ENCODE measurements around the gene LSM10. TPM values are rescaled to one million over a fixed set of nuclear protein-coding genes. Genes with fewer than 3 reads are reported as not detected.

Gene LSM10
- total RNA-seq, 2 experiments from 2014 or later = 43.8 to 46.2 TPM

DNA sequence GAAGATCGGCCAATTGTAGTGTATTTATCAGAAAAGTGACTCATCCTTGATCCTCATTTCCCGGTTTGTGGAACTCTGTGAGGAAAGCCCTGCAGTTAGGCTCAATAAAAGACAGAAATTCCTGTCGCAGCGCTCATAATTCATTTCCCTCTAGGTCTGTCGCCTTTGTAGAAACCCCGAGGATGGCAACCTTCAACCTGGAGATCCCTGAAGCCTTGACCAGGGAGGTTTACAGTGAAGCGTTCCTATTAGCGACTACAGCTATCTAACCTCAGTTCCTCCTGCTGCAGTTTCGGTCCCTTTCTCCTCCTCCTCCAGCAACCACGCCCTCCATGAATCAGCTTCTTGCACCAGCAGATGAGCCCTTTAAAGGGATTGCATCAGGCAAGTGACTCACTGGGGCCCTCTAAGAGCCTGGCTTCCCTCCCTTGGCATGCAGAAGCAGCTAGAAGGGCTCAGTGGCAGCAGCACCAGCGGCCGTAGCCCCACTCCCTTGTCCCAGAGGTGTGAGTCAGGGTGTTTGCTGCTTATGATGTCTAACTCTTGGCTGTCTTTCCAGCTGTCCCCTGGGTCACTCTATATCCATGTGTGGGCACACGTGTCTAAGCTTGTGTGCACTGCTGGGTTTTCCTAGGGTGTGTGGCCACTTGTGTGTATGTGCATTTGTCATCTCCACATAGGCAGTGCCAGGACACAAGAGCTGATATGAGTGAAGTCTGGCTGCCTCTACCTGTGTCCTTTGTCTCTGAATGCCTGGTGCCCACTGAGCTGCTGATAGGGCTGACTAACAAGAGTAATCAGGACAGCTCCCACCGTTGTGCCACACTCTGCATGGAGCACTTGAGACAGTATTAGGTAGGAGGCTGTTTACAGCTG, 11.2 kb downstream of the LSM10 start:
- CTCF ChIA-PET = interaction anchor here (0.9 to 1.9 kb wide), 12 partner anchors 10 to 236 kb away, joined by 3 to 15 read pairs (median 5); no protein-coding TSS in a partner anchor
- peaks cover 41% of the 10 kb centered on the region for H3K4me1 Mint-ChIP-seq (ENCODE audit: low read depth)
- TF ChIP-seq CTCF (IDR thresholded peaks at IDR 0.05) = no peak
- H3K9me3 Mint-ChIP-seq = no peaks in the 10 kb centered on the region
- H3K27me3 Mint-ChIP-seq = no peaks in the 10 kb centered on the region
- intact Hi-C loops (cut with micrococcal nuclease) = no loop called here
- H3K36me3 Mint-ChIP-seq (ENCODE audit: low read depth) = peaks cover 27% of the 10 kb centered on the region
- ATAC-seq (peak; percentile 67), DNase-seq (peak; percentile 97)
- H3K4me3 Mint-ChIP-seq = peak overlapping the region; percentile 80
- peak overlapping the region; percentile 98 for H3K27ac Mint-ChIP-seq
- POLR2A ChIA-PET = interaction anchor here (0.5 to 4.4 kb wide), 25 partner anchors 9 to 455 kb away, joined by 3 to 119 read pairs (median 4); partner anchors contain the start of genes AGO3, EVA1B, LSM10 and MAP7D1

DNA sequence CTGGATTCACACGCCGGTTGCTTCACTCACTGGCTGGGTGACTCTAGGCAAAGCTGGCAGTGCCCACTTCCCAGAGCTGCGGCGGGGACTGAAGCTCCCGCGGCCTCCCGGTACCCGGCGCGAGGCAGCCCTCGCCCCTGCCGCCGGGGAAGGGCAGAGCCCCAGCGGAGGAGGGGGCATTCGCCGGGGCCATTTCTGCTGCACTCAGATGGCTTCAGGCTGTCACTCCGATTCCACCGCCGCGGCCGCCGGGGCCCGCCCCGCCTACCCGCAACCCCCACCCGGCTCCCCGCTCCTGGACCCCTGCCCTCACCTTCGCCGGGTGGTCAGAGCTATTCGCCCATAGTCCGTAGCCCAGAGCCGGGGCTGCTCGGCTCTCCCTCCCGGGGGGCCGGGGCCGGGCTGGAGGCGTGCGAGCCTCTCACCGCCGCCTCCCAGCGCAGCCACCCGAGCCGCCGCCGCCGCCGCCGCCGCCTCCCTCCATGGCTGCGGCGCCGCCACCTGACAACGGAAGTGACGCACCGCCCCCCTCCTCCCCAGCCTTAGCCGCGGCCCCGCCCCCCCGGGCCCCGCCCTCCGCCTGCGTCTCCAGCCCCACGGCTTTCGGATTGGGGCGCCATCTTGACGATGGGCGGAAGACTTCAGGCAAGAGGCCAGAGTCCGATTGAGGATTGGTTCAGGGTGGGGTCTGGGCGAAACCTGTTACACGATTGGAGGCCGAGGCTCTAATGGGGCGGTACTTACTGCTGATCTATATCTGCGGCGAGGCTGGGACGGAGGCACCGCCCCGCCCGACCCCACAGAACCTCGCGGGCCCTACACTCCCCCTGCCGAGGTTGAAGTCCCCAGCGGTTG, 12.1 kb downstream of the LSM10 start, which contains the start of gene STK40:
Gene STK40 (minus strand): TSS at position 515 of the 855 bp plus-strand sequence. CDS start 24,592 bp downstream, outside the sequence.
- H3K36me3 Mint-ChIP-seq (ENCODE audit: low read depth) = peaks cover 19% of the 10 kb centered on the region
- H3K27me3 Mint-ChIP-seq = no peaks in the 10 kb centered on the region
- peak within 1 kb of the TSS; percentile 80 for H3K4me3 Mint-ChIP-seq
- H3K4me1 Mint-ChIP-seq (ENCODE audit: low read depth) = peaks cover 46% of the 10 kb centered on the region
- ATAC-seq (peak; percentile 90), DNase-seq (peak; percentile 98)
- ChIA-PET POLR2A (interaction anchor here (1.1 to 4.4 kb wide), 17 partner anchors 8 to 236 kb away, joined by 3 to 119 read pairs (median 5); partner anchors contain the start of genes EVA1B, LSM10, MAP7D1 and TRAPPC3), CTCF (interaction anchor here (1.3 to 2.8 kb wide), 8 partner anchors 11 to 43 kb away, joined by 3 to 15 read pairs (median 8); no protein-coding TSS in a partner anchor)
- intact Hi-C loops (cut with micrococcal nuclease) = no loop called here
- TF ChIP-seq CTCF (IDR thresholded peaks at IDR 0.05) = no peak
- no peaks in the 10 kb centered on the region for H3K9me3 Mint-ChIP-seq
- peak within 1 kb of the TSS; percentile 98 for H3K27ac Mint-ChIP-seq

GRCh38 chr1:36384542-36385409, 12.9 kb downstream of the LSM10 start:
- peak; percentile 52 for DNase-seq
- H3K27ac Mint-ChIP-seq = peak overlapping the region; percentile 88
- H3K27me3 Mint-ChIP-seq = no peaks in the 10 kb centered on the region
- ATAC-seq = no peak
- no peaks in the 10 kb centered on the region for H3K9me3 Mint-ChIP-seq
- intact Hi-C loops (cut with micrococcal nuclease) = no loop called here
- POLR2A ChIA-PET = interaction anchor here (1.1 to 4.4 kb wide), 9 partner anchors 7 to 228 kb away, joined by 3 to 119 read pairs (median 5); partner anchors contain the start of genes EVA1B and LSM10
- H3K36me3 Mint-ChIP-seq (ENCODE audit: low read depth) = peaks cover 14% of the 10 kb centered on the region
- TF ChIP-seq CTCF (IDR thresholded peaks at IDR 0.05) = no peak
- peaks cover 51% of the 10 kb centered on the region for H3K4me1 Mint-ChIP-seq (ENCODE audit: low read depth)
- CTCF ChIA-PET = interaction anchor here (1.4 to 5.9 kb wide), 4 partner anchors 15 to 42 kb away, joined by 5 to 30 read pairs (median 8); no protein-coding TSS in a partner anchor
- peak overlapping the region; percentile 80 for H3K4me3 Mint-ChIP-seq

DNA sequence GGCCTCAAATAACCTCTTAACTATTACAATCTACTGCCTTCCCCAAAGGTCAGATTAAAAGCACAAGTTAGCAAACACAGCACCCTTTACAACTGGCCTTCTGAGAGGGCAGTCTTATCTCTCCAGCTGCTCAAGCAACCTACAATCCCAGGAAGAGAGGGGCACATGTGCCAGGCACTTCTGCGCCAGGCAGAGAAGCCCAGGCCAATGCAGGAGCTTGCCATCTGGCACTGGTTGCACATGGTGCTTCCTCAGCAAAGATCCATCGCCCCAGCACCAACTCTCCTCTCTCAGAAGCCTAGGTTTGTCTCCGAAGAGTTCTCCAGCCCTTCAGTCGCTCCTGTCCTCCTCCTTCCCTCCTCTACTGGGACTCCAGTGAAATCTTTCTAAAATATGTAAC, 14.5 kb downstream of the LSM10 start:
- Mint-ChIP-seq H3K9me3 (no peaks in the 10 kb centered on the region), H3K27me3 (no peaks in the 10 kb centered on the region), H3K36me3 (ENCODE audit: low read depth) (peaks cover 14% of the 10 kb centered on the region), H3K27ac (peak overlapping the region; percentile 0), H3K4me3 (no peak overlapping the region), H3K4me1 (ENCODE audit: low read depth) (peaks cover 60% of the 10 kb centered on the region)
- DNase-seq (no peak), ATAC-seq (no peak)
- ChIA-PET POLR2A (interaction anchor here (1.9 kb wide), 1 partner anchor 33 kb away, joined by 7 read pairs; no protein-coding TSS in a partner anchor), CTCF (interaction anchor here (2.8 to 5.9 kb wide), 2 partner anchors 14 to 41 kb away, joined by 10 to 30 read pairs; no protein-coding TSS in a partner anchor)
- intact Hi-C loops (cut with micrococcal nuclease) = no loop called here
- TF ChIP-seq CTCF (IDR thresholded peaks at IDR 0.05) = no peak

All from activated CD8-positive, alpha-beta T cell treated with anti-CD3 and anti-CD28 coated beads for 36 hours (primary cell).